Caco-2 (cell line): ENCODE results near the gene FBXO8. TPM values are rescaled to one million over a fixed set of nuclear protein-coding genes. Genes with fewer than 3 reads are reported as not detected.

ENCODE experiments used
- Bru-seq: library from RNA; stranded (reverse); fragments of 400-500 nt; gene quantifications from one replicate; lab custom pipeline; 2021; lab: Mats Ljungman, UMichigan
- BruChase-seq, 2 experiments: library from RNA; stranded (reverse); fragments of 400-500 nt; gene quantifications; one replicate each; lab custom pipeline; 2021; lab: Mats Ljungman, UMichigan
- BruUV-seq: library from RNA; stranded (reverse); fragments of 400-500 nt; replicated peaks from 2 replicates; lab custom pipeline; 2021; lab: Mats Ljungman, UMichigan
- CTCF ChIA-PET: fragments of 300-600 bp; sonication (Branson Sonifier 250); formaldehyde crosslinking; loops from one replicate; lab custom pipeline; 2022; ENCODE audit warnings: antibody characterized with exemption; lab: Charles Lee
- POLR2A ChIA-PET: fragments of 300-600 bp; sonication (Branson Sonifier 250); formaldehyde crosslinking; loops from one replicate; lab custom pipeline; 2022; ENCODE audit warnings: antibody characterized with exemption; lab: Charles Lee
- DNase-seq, 2 experiments: peaks; one replicate each; pipeline versions ENCODE4 v3.0.0 to v3.0.0-alpha.2; 2020 to 2022
- H3K27me3 ChIP-seq: replicated peaks from 2 replicates; pipeline ENCODE4 v1.6.0; 2011; ENCODE audit warnings: low read length; ENCODE audit not compliant: control insufficient read depth, insufficient read depth
- H3K36me3 ChIP-seq: 2 replicates; pipeline ENCODE4 v1.5.1; 2011; ENCODE audit warnings: low read length; ENCODE audit not compliant: control insufficient read depth, insufficient read depth
- H3K4me1 ChIP-seq: fragments of 250-450 bp; sonication (Bioruptor Pico); 2 replicates; pipeline ENCODE4 v1.5.1; 2020; ENCODE audit warnings: mild to moderate bottlenecking
- H3K4me3 ChIP-seq: 2 replicates; pipeline ENCODE4 v1.5.1; 2011; ENCODE audit warnings: low read depth, mild to moderate bottlenecking, control low read depth, low read length
- H3K9me3 ChIP-seq: fragments of 250-450 bp; sonication (Bioruptor Pico); 2 replicates; pipeline ENCODE4 v1.5.1; 2020; ENCODE audit warnings: mild to moderate bottlenecking, moderate library complexity
- H3K27ac Mint-ChIP-seq: one replicate; pipeline ENCODE4 v1.8.0; 2022; ENCODE audit warnings: mixed read lengths; ENCODE audit not compliant: unreplicated experiment
- H3K27me3 Mint-ChIP-seq: one replicate; pipeline ENCODE4 v1.8.0; 2022; ENCODE audit warnings: mixed read lengths; ENCODE audit not compliant: insufficient read depth, unreplicated experiment
- H3K36me3 Mint-ChIP-seq: one replicate; pipeline ENCODE4 v1.8.0; 2022; ENCODE audit warnings: mild to moderate bottlenecking, mixed read lengths; ENCODE audit not compliant: insufficient read depth, unreplicated experiment
- H3K4me1 Mint-ChIP-seq: one replicate; pipeline ENCODE4 v1.8.0; 2022; ENCODE audit warnings: low read depth, mixed read lengths; ENCODE audit not compliant: unreplicated experiment
- H3K4me3 Mint-ChIP-seq: one replicate; pipeline ENCODE4 v1.8.0; 2022; ENCODE audit warnings: mild to moderate bottlenecking, moderate library complexity, mixed read lengths; ENCODE audit not compliant: unreplicated experiment
- H3K9me3 Mint-ChIP-seq: one replicate; pipeline ENCODE4 v1.8.0; 2022; ENCODE audit warnings: mixed read lengths; ENCODE audit not compliant: unreplicated experiment
- CTCF ChIP-seq, 2 experiments: fragments of 200-600 bp in 1 of 2; IDR thresholded peaks; 1 replicate in 1 of 2; 2 replicates in 1 of 2; pipeline versions ENCODE4 v1.5.1 to v1.8.0; 2011 to 2022; ENCODE audit warnings: antibody characterized with exemption in 1 of 2, control low read depth in 1 of 2, inconsistent platforms in 1 of 2, low read depth in 1 of 2, low read length in 1 of 2, mild to moderate bottlenecking in 1 of 2, moderate library complexity in 1 of 2; ENCODE audit not compliant: insufficient read depth in 1 of 2, severe bottlenecking in 1 of 2, unreplicated experiment in 1 of 2
- intact Hi-C: fragments of 100-400 bp; cut with micrococcal nuclease; formaldehyde crosslinking; loops from one replicate; pipeline ENCODE4 v1.10.0; 2022; ENCODE audit not compliant: unreplicated experiment
- long read RNA-seq: library from polyadenylated mRNA; stranded (forward); transcript quantifications from one replicate; pipeline ENCODE4 v2.0.0, GENCODE V29; 2022
- total RNA-seq: library from RNA; stranded (reverse); gene quantifications from 2 replicates; pipeline ENCODE4 v1.2.3, GENCODE V29; 2022

FBXO8 gene
- total RNA-seq (13.5 and 15.0 TPM in 2 replicates), Bru-seq, nascent RNA (percentile 64 among the genes with signal in this experiment), BruChase-seq, experiment 1, labeled RNA remaining after a 2-hour chase (percentile 52 among the genes with signal in this experiment), BruChase-seq, experiment 2, labeled RNA remaining after a 6-hour chase (percentile 49 among the genes with signal in this experiment)
- long read RNA-seq, transcript FBXO8-201 (6 exons, 2,577 nt), result major isoform, 20 of 21 reads
- long read RNA-seq, partial matches to known transcripts, result 1 of 21 reads
- long read RNA-seq, other reads (novel, unspliced or antisense), result 0 of 21 reads

- peak within 1 kb of the TSS; percentile 61 for H3K4me3 ChIP-seq
- H3K4me3 Mint-ChIP-seq, result peak within 1 kb of the TSS; percentile 81
- H3K9me3 ChIP-seq, result no peaks in the 10 kb centered on the region
- peak within 1 kb of the TSS; percentile 99 for H3K27ac Mint-ChIP-seq
- H3K27me3 Mint-ChIP-seq, result no peaks in the 10 kb centered on the region
- H3K9me3 Mint-ChIP-seq, result no peaks in the 10 kb centered on the region
- DNase-seq, result peak; percentile 67 to 70
- no peaks in the 10 kb centered on the region for H3K36me3 ChIP-seq
- BruUV-seq, result TSS peak; percentile 37
- peaks cover 14% of the 10 kb centered on the region for H3K36me3 Mint-ChIP-seq
- H3K4me1 ChIP-seq, result peaks cover 7% of the 10 kb centered on the region; the same call in 1 of the 2 replicates
- CTCF ChIA-PET, result no interaction called here
- peaks cover 11% of the 10 kb centered on the region for H3K4me1 Mint-ChIP-seq
- TF ChIP-seq CTCF (IDR thresholded peaks at IDR 0.05; ENCODE audit: insufficient read depth in 1 of 2, low read depth in 1 of 2, low read length in 1 of 2, severe bottlenecking in 1 of 2, unreplicated experiment in 1 of 2), result no peak
- intact Hi-C loops, result loop anchor here (1.0 kb wide), 2 partner anchors 23 to 100 kb away; no protein-coding TSS in a partner anchor
- H3K27me3 ChIP-seq, result no peaks in the 10 kb centered on the region
- POLR2A ChIA-PET, result interaction anchor here (0.6 kb wide), 2 partner anchors 256 to 780 kb away, joined by 3 to 4 read pairs; no protein-coding TSS in a partner anchor
Observed at GRCh38 chr4:174283507-174284471, at the start of gene FBXO8, which contains the start of gene CEP44. Gene FBXO8, minus strand, starts transcription at chr4:174283667. Its CDS starts 20,575 bp downstream, at chr4:174263092. Gene CEP44, plus strand, starts transcription at chr4:174283911. Its CDS starts 15,211 bp downstream, at chr4:174299122.

GRCh38 chr4:174332741-174333493, 49.5 kb upstream of the FBXO8 start:
- H3K9me3 Mint-ChIP-seq, result no peaks in the 10 kb centered on the region

More at GRCh38 chr4:174332741-174333493, 49.5 kb upstream of the FBXO8 start:
- intact Hi-C loops, result no loop called here
- H3K27me3 ChIP-seq, result no peaks in the 10 kb centered on the region
- Mint-ChIP-seq H3K4me3 (no peak overlapping the region), H3K27ac (no peak overlapping the region), H3K4me1 (no peaks in the 10 kb centered on the region), H3K36me3 (no peaks in the 10 kb centered on the region), H3K27me3 (no peaks in the 10 kb centered on the region)
- ChIA-PET POLR2A (no interaction called here), CTCF (no interaction called here)
- BruUV-seq, result no TSS peak
- no peaks in the 10 kb centered on the region for H3K9me3 ChIP-seq
- H3K4me1 ChIP-seq, result no peaks in the 10 kb centered on the region; the same call in 1 of the 2 replicates
- H3K4me3 ChIP-seq, result no peak overlapping the region
- DNase-seq, result no peak
- no peak for TF ChIP-seq CTCF (IDR thresholded peaks at IDR 0.05; ENCODE audit: insufficient read depth in 1 of 2, low read depth in 1 of 2, low read length in 1 of 2, severe bottlenecking in 1 of 2, unreplicated experiment in 1 of 2)
- no peaks in the 10 kb centered on the region for H3K36me3 ChIP-seq
